HG03460 (cell line): ENCODE measurements around the gene HADH.
A peak's percentile ranks its signal among the peaks of the same experiment; 100 is the strongest.
"Not testable (repeated sequence)": the region's sequence is repeated elsewhere in the genome, so short reads cannot be mapped to it uniquely, and the experiment has no call there.

Source experiments
- ATAC-seq: cut with Tn5 transposase; IDR thresholded peaks from one replicate; pipeline ENCODE4 v1.9.1; 2021; ENCODE audit not compliant: unreplicated experiment

HADH gene

GRCh38 chr4:107989537-107990386 is at the start of gene HADH:
Gene HADH (plus strand): TSS chr4:107989889. CDS start chr4:107989933, 44 bp downstream.
- ATAC-seq, result peak; percentile 93

- no peak for ATAC-seq
These were observed 43.9 kb upstream of the HADH start for GRCh38 chr4:107945809-107946208.

- ATAC-seq, result no peak
These were observed 38.7 kb upstream of the HADH start for GRCh38 chr4:107950746-107951540.

- ATAC-seq, result no peak
These were observed 38.1 kb upstream of the HADH start for GRCh38 chr4:107951551-107951950.

- no peak for ATAC-seq
These were observed 33.7 kb upstream of the HADH start for GRCh38 chr4:107956011-107956410.

- no peak for ATAC-seq
These were observed 22.8 kb upstream of the HADH start for GRCh38 chr4:107966903-107967302.

GRCh38 chr4:107967519-107967918 is 22.2 kb upstream of the HADH start:
- ATAC-seq, result not testable (repeated sequence)

GRCh38 chr4:107967921-107968320 is 21.8 kb upstream of the HADH start:
- not testable (repeated sequence) for ATAC-seq

- no peak for ATAC-seq
These were observed 19.5 kb upstream of the HADH start for GRCh38 chr4:107970063-107970798.

GRCh38 chr4:107972605-107973004 is 17.1 kb upstream of the HADH start:
- ATAC-seq, result no peak

GRCh38 chr4:107974523-107974922 is 15.2 kb upstream of the HADH start:
- no peak for ATAC-seq

GRCh38 chr4:107977482-107977881 is 12.2 kb upstream of the HADH start:
- ATAC-seq, result no peak

- ATAC-seq, result no peak
These were observed 11.6 kb upstream of the HADH start for GRCh38 chr4:107977966-107978705.

GRCh38 chr4:107978716-107979451 is 10.8 kb upstream of the HADH start:
- no peak for ATAC-seq

GRCh38 chr4:107987916-107988762 is 1.6 kb upstream of the HADH start:
- ATAC-seq, result no peak

- ATAC-seq, result no peak
These were observed 990 bp upstream of the HADH start for GRCh38 chr4:107988763-107989035.

- no peak for ATAC-seq
These were observed 540 bp upstream of the HADH start for GRCh38 chr4:107989162-107989536.

GRCh38 chr4:107991945-107992630 is 2.4 kb downstream of the HADH start:
- no peak for ATAC-seq

- peak; percentile 38 for ATAC-seq
These were observed 4.3 kb downstream of the HADH start for GRCh38 chr4:107993969-107994368.
